Stimulated activated CD8-positive, alpha-beta memory T cell treated with anti-CD3 and anti-CD28 coated beads, Interleukin-15, amount 100 ng/mL, for 48 hours (primary cell): ENCODE results near the gene RIMBP2.

Experiments used
- DNase-seq, 2 donors: peaks; one replicate each; pipeline ENCODE4 v3.0.0-alpha.2; 2020; ENCODE audit warnings: low read depth in 2 of 2

The RIMBP2 gene

GRCh38 chr12:130444986-130445385, 271.1 kb downstream of the RIMBP2 start:
- no peak for DNase-seq

GRCh38 chr12:130444061-130444460, 272.0 kb downstream of the RIMBP2 start:
- DNase-seq, result no peak

- no peak for DNase-seq
These were observed 274.0 kb downstream of the RIMBP2 start for GRCh38 chr12:130441771-130442760.

- no peak for DNase-seq
These were observed 275.6 kb downstream of the RIMBP2 start for GRCh38 chr12:130440411-130441080.

GRCh38 chr12:130439250-130439649, 276.8 kb downstream of the RIMBP2 start:
- DNase-seq, result no peak

GRCh38 chr12:130438711-130439110, 277.4 kb downstream of the RIMBP2 start:
- DNase-seq, result no peak

- DNase-seq, result no peak
These were observed 277.9 kb downstream of the RIMBP2 start for GRCh38 chr12:130438243-130438620.

- no peak for DNase-seq
These were observed 278.4 kb downstream of the RIMBP2 start for GRCh38 chr12:130437555-130438242.

- DNase-seq, result no peak
These were observed 279.2 kb downstream of the RIMBP2 start for GRCh38 chr12:130436741-130437501.

- DNase-seq, result no peak
These were observed 280.3 kb downstream of the RIMBP2 start for GRCh38 chr12:130435826-130436225.

GRCh38 chr12:130435331-130435730, 280.8 kb downstream of the RIMBP2 start:
- DNase-seq, result no peak

GRCh38 chr12:130434560-130434959, 281.5 kb downstream of the RIMBP2 start:
- no peak for DNase-seq

- DNase-seq, result no peak
These were observed 282.3 kb downstream of the RIMBP2 start for GRCh38 chr12:130433834-130434233.

GRCh38 chr12:130433411-130433810, 282.7 kb downstream of the RIMBP2 start:
- no peak for DNase-seq

GRCh38 chr12:130431176-130431575, 284.9 kb downstream of the RIMBP2 start:
- no peak for DNase-seq

GRCh38 chr12:130429656-130430505, 286.2 kb downstream of the RIMBP2 start:
- no peak for DNase-seq

- DNase-seq, result no peak
These were observed 288.0 kb downstream of the RIMBP2 start for GRCh38 chr12:130428116-130428515.

- no peak for DNase-seq
These were observed 288.7 kb downstream of the RIMBP2 start for GRCh38 chr12:130427381-130427887.

GRCh38 chr12:130425698-130426245, 290.3 kb downstream of the RIMBP2 start:
- no peak for DNase-seq
